GM21737 (cell line): ENCODE measurements around the gene PLXNC1.

ENCODE experiments used
- ATAC-seq: cut with Tn5 transposase; IDR thresholded peaks from one replicate; pipeline ENCODE4 v1.9.1; 2021; ENCODE audit warnings: mild to moderate bottlenecking, moderate library complexity; ENCODE audit not compliant: unreplicated experiment

PLXNC1 gene

DNA sequence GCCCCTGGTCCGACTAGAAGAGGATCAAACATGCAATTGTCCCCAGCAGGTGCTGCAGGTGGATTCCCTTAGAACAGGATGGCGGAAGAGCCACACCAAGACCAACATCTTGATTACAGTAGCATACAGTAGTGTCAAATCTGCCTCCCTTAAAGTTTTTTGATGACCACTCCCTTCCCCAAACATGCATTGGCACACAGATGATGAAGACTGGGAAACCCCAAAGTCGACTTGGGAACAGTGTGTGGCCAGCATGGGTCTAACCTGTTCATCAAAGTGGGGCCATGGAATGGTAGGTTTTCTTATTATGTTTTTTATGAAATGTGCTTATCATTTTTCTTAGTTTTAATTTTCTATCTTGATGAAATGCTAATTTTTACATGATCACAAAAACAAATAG is 8.8 kb downstream of the PLXNC1 start:
- no peak for ATAC-seq

DNA sequence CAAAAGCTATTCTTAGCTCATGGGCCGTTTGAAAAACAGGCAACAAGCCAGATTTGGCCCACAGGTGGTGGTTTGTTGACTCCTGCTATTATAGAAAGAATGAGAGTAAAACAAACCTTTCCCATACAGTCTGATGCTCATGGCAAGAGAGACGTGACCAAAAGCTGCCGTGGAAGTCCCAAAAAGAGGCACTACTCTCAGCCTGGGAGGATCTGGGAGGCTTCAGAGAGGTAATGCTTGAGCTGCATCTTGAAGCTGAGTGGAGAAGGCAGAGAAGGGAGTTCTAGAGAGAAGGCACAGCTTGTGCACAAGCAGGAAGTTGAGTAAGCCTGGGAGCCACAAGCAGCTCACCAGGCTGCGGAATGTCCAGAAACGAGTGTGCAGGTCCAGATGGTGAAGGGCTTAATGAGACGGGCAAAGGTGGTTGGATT is 9.6 kb downstream of the PLXNC1 start:
- ATAC-seq, result peak; percentile 87

- no peak for ATAC-seq
Measured at GRCh38 chr12:94158666-94159065, 10.3 kb downstream of the PLXNC1 start.

DNA sequence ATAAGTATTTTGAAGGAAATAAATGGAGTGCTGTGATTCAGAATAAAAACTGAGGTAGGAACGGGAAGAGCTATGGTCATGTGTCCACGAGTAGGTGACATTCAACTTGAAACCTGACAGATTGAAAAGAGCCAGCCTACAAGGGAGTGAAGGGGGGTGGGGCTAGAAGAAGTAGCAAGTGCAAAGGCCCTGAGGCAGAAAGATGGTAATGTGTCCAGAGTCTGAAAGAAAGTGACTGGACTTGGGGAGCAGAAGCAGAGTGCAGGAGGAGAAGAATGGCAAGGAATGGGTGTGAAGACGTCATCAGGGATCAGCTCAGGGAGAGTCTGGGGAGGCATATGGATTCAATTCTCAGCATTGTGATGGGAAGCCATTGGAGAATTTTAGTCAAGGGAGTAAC is 13.7 kb downstream of the PLXNC1 start:
- no peak for ATAC-seq

DNA sequence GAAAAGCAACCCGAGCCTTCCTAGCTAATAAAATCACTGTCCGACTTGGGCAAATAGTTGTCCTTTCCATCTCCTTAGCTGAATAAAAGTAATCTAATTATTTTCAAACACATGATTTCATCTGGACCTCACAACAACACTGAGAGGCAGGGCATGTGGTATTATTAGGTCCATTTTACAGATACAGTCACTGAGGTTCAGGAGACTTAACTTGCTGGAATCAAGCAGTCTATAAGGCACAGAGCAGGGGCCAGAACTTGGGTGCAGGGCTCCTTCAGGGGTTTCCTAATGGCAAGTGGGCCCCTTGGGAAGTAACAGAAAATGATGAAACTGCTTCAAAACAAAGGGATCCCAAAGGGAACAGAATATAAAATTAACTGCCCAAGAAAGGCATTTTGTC is 15.5 kb downstream of the PLXNC1 start:
- no peak for ATAC-seq

DNA sequence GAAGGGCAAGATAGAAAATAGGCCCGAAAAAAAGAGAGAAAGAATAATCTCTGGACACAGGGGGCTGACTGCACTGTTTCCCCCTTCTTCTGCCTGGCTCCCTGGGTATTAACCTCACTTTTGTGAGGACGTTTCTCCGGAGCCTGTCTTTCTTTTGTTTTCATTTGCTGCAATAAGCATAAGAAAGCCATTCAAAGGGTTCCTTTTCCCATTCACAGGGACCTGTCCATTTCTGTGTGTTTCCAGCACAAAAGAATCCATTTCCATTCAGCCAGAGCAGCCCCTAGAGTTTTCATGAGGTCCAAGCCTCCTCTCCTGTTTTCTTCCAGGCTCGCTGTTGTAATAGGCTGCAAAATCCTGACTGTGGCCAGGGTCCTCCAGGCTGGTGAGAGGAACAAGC is 16.8 kb downstream of the PLXNC1 start:
- ATAC-seq, result no peak

- ATAC-seq, result no peak
Measured at GRCh38 chr12:94165670-94166364, 17.4 kb downstream of the PLXNC1 start.

- no peak for ATAC-seq
Measured at GRCh38 chr12:94167071-94167755, 18.8 kb downstream of the PLXNC1 start.

DNA sequence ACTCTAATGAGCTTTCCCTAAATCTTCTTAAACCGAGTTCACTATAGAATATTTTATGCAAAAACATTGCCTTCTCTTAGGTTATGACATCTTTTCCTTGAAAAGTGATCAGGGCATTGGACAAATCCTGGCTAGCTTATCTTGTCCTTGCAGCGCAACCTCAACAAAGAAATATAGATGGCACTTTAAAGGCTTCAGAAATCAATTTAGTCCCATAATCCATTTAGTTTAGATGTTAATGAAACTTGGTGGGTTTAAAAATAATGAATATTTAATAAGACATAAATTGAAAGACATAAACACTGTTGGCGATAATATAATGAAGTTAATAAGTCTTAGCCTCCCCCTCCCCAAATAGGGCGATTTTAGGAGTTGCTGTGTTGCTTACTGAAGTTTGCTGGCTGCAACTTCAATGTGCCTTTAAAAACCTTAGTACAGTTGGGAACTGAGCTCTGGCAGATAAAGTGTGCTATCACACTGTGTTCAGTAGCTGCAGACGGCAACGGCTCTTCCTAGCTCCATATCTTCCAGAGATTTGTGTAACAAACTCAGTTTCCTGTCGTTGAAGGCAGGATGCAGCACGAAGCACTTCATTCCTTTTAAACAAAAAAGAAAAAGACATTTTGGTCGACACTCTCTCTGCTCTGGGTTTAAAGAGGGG is 19.5 kb downstream of the PLXNC1 start:
- ATAC-seq, result no peak

- no peak for ATAC-seq
Measured at GRCh38 chr12:94169495-94169894, 21.1 kb downstream of the PLXNC1 start.

DNA sequence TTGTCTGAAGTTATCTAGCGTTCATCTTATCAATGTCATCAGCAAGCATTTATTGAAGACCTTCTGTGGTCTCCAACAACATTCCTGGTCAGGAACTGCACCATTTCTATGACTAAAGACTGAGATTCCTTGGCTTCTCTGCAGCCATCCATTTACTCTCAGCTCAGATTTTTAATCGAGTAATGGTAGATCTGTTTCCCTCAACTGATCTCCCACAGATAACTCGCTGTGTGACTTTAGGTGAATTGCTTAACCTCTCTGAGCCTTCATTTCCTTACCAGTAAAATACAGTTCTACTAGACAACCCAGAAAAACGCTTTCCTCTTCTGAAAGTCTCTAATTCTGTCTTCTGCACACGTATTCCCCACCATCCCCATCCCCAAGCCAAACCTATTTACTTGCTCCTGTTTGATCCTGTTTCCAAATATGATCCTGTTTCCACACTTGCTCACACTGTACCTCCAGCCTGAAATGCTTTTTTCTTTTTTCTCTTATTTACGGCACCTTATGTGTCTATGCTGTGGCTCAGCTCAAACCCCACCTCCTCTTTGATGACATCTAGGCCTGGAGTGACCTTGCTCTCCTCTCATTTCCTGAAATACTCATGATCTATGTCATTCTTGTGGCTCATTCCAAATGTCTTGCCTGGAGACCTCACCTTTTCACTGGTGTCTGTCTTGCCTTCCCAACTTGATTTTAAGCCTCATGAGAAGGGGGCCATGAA is 21.8 kb downstream of the PLXNC1 start:
- no peak for ATAC-seq

GRCh38 chr12:94170690-94171594 is 22.6 kb downstream of the PLXNC1 start:
- ATAC-seq, result no peak

GRCh38 chr12:94171595-94171930 is 23.2 kb downstream of the PLXNC1 start:
- ATAC-seq, result no peak

DNA sequence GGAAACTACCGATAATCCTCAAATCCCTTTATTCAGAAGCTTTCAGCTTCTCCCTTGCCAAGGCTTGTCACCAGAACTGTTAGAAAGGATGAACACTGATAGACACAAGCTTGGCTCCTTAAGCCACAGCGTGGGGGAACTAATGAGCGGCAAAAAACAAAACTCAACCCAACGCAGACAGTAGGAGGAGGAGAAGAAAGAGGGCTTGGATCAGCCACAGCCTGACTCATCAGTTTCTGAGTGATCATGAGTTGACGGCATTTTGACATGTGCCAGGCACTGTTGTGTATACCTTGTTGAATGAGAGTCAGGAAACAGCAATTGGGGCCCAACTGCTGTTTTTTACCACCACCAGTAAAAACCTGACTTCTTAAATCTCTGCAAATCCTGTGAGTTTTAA is 23.7 kb downstream of the PLXNC1 start:
- no peak for ATAC-seq

GRCh38 chr12:94172973-94173372 is 24.6 kb downstream of the PLXNC1 start:
- no peak for ATAC-seq

- ATAC-seq, result no peak
Measured at GRCh38 chr12:94173660-94174265, 25.4 kb downstream of the PLXNC1 start.

- no peak for ATAC-seq
Measured at GRCh38 chr12:94174576-94174975, 26.2 kb downstream of the PLXNC1 start.

GRCh38 chr12:94175763-94176668 is 27.6 kb downstream of the PLXNC1 start:
- ATAC-seq, result no peak

GRCh38 chr12:94178054-94178453 is 29.7 kb downstream of the PLXNC1 start:
- no peak for ATAC-seq
